Ishikawa (cell line): ENCODE data around the gene CTSK.

Experiments used
- CEBPB ChIP-seq: IDR thresholded peaks from 2 replicates; pipeline ENCODE4 v1.6.1; 2012
- CREB1 ChIP-seq: IDR thresholded peaks from 2 replicates; pipeline ENCODE4 v1.6.1; 2012; ENCODE audit warnings: low read depth
- EGR1 ChIP-seq: IDR thresholded peaks from 2 replicates; pipeline ENCODE4 v1.6.1; 2012
- EP300 ChIP-seq: IDR thresholded peaks from 2 replicates; pipeline ENCODE4 v1.6.1; 2012; ENCODE audit warnings: borderline replicate concordance
- FOXM1 ChIP-seq: IDR thresholded peaks from 2 replicates; pipeline ENCODE4 v1.6.1; 2012; ENCODE audit warnings: low read depth, borderline replicate concordance
- NFIC ChIP-seq: IDR thresholded peaks from 2 replicates; pipeline ENCODE4 v1.6.1; 2012
- RAD21 ChIP-seq: IDR thresholded peaks from 2 replicates; pipeline ENCODE4 v1.6.1; 2012; ENCODE audit warnings: low read depth
- REST ChIP-seq: IDR thresholded peaks from 2 replicates; pipeline ENCODE4 v1.6.1; 2012; ENCODE audit warnings: low read depth, mild to moderate bottlenecking
- TAF1 ChIP-seq: IDR thresholded peaks from 2 replicates; pipeline ENCODE4 v1.6.1; 2012; ENCODE audit warnings: low read depth, mild to moderate bottlenecking
- TCF12 ChIP-seq: IDR thresholded peaks from 2 replicates; pipeline ENCODE4 v1.6.1; 2012; ENCODE audit warnings: low read depth
- TEAD4 ChIP-seq: IDR thresholded peaks from 2 replicates; pipeline ENCODE4 v1.6.1; 2012
- YY1 ChIP-seq: IDR thresholded peaks from 2 replicates; pipeline ENCODE4 v1.6.1; 2012; ENCODE audit warnings: low read depth
- ZBTB7A ChIP-seq: IDR thresholded peaks from 2 replicates; pipeline ENCODE4 v1.6.1; 2012; ENCODE audit warnings: low read depth
- TF ChIP-seq, protein P1 (sequence below): IDR thresholded peaks from 2 replicates; pipeline ENCODE4 v1.6.1; 2012
- TF ChIP-seq, protein P2 (sequence below): IDR thresholded peaks from 2 replicates; pipeline ENCODE4 v1.6.1; 2012

Gene CTSK

GRCh38 chr1:150777544-150777943 is 30.5 kb downstream of the CTSK start:
- TF ChIP-seq TAF1, result no peak
- TF ChIP-seq YY1, result no peak
- TF ChIP-seq CEBPB, result no peak
- no peak for TF ChIP-seq EGR1
- no peak for TF ChIP-seq TEAD4

GRCh38 chr1:150775276-150775675 is 32.8 kb downstream of the CTSK start:
- TF ChIP-seq, protein P1, sequence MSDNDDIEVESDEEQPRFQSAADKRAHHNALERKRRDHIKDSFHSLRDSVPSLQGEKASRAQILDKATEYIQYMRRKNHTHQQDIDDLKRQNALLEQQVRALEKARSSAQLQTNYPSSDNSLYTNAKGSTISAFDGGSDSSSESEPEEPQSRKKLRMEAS, result no peak
- TF ChIP-seq FOXM1 (no peak), CEBPB (no peak), EGR1 (no peak), NFIC (no peak), TCF12 (no peak), CREB1 (no peak), RAD21 (no peak), TEAD4 (no peak)

- TF ChIP-seq TCF12 (no peak), ZBTB7A (no peak), TAF1 (no peak), YY1 (no peak), TEAD4 (no peak), CEBPB (no peak), FOXM1 (no peak), CREB1 (no peak), REST (no peak)
These were observed 35.7 kb downstream of the CTSK start for GRCh38 chr1:150772326-150772725.

GRCh38 chr1:150765296-150765976 is 42.6 kb downstream of the CTSK start, which contains the start of gene CTSS:
Gene CTSS (minus strand): TSS chr1:150765778. CDS start chr1:150764763, 1,015 bp downstream.
- TF ChIP-seq EP300 (no peak), CEBPB (no peak), RAD21 (no peak)
- TF ChIP-seq, protein P1, result no peak

- no peak for TF ChIP-seq TCF12
- no peak for TF ChIP-seq CREB1
- no peak for TF ChIP-seq CEBPB
- no peak for TF ChIP-seq TAF1
- TF ChIP-seq ZBTB7A, result no peak
- TF ChIP-seq, protein P1, result no peak
- TF ChIP-seq FOXM1, result no peak
- TF ChIP-seq, protein P2, sequence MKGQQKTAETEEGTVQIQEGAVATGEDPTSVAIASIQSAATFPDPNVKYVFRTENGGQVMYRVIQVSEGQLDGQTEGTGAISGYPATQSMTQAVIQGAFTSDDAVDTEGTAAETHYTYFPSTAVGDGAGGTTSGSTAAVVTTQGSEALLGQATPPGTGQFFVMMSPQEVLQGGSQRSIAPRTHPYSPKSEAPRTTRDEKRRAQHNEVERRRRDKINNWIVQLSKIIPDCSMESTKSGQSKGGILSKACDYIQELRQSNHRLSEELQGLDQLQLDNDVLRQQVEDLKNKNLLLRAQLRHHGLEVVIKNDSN, result no peak
These were observed 43.4 kb downstream of the CTSK start for GRCh38 chr1:150764617-150765101.

- TF ChIP-seq REST (no peak), TEAD4 (no peak), CEBPB (no peak), FOXM1 (no peak), TCF12 (no peak), NFIC (no peak), ZBTB7A (no peak), RAD21 (no peak), CREB1 (no peak), YY1 (no peak), EP300 (no peak), TAF1 (no peak), EGR1 (no peak)
- TF ChIP-seq, protein P2, result no peak
- TF ChIP-seq, protein P1, result no peak
These were observed 45.0 kb downstream of the CTSK start for GRCh38 chr1:150763018-150763417.
